HG03520 (cell line): ENCODE results near the gene BCO2.
A peak's percentile ranks its signal among the peaks of the same experiment; 100 is the strongest.
"Not testable (repeated sequence)": the region's sequence is repeated elsewhere in the genome, so short reads cannot be mapped to it uniquely, and the experiment has no call there.

Experiments used
- ATAC-seq: cut with Tn5 transposase; IDR thresholded peaks from one replicate; pipeline ENCODE4 v1.9.1; 2021; ENCODE audit warnings: mild to moderate bottlenecking, moderate library complexity; ENCODE audit not compliant: unreplicated experiment

The BCO2 gene

DNA sequence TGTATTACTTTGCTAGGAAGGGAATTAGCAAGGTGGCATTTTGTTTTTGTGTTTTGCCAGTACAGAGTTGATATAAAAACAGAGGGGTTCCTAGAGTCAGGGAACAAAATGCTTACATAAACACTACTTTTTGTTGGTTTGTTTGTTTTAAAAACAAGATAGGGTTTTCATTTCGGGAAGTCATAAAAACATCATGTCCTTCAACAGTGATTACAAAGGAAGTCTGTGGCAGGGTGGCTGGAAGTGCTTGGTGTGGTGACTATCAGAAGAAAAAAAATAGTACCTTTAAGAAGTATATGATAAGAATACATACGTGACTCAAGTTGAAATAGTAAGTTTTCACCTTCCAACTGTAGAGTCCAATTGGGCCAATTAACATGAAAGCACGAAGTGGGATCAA is 10.3 kb upstream of the BCO2 start:
- no peak for ATAC-seq

GRCh38 chr11:112166562-112166961 is 8.8 kb upstream of the BCO2 start:
- ATAC-seq = no peak

GRCh38 chr11:112167145-112167544 is 8.2 kb upstream of the BCO2 start, which contains the start of gene TEX12:
Gene TEX12 (plus strand): TSS chr11:112167372. CDS start chr11:112169269, 1,897 bp downstream.
- ATAC-seq = no peak

DNA sequence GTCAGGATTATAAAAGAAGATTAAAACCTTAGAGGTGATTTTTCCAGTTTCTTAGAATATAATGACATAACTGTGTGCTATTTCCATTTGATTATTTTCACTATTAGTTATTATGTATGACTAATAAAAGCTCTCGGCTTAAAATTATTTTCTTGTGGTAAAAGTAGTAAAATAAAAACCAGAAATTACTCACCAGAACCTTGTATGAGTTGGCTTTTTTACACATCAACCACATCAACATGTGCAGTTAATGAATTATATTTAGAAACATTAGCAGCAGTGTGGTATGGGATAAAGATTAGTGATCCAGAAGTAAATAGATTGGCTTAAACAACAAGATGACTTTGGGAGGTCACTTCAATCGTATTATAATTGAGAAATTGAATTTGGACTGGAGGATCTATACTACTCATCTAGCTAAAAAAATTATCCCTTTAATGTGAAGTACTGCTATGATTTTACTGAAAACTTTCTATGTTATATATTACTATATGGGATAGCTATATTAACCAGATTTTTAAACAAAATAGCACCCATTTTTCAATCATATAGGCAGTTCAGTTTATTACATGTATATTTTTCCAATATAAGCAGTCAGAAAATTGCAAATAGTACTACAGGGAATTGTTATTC is 2.8 kb upstream of the BCO2 start:
- peak; percentile 50 for ATAC-seq

DNA sequence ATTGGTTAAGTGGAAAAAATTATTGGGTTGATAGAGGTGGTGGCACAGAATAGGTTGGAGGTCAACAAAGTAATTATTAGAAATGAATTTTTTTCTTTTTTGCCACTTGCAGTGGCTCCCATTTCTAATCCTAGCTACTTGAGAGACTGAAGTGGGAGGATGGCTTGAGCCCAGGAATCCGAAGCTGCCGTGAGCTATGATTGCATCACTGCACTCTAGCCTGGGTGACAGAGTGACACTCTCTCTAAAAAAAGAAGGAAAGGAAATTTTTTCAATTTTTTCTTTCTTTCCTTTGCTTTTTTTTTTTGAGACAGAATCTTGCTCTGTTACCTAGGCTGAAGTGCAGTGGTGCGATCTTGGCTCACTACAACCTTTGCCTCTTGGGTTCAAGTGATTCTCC is 2.2 kb upstream of the BCO2 start:
- ATAC-seq = no peak

DNA sequence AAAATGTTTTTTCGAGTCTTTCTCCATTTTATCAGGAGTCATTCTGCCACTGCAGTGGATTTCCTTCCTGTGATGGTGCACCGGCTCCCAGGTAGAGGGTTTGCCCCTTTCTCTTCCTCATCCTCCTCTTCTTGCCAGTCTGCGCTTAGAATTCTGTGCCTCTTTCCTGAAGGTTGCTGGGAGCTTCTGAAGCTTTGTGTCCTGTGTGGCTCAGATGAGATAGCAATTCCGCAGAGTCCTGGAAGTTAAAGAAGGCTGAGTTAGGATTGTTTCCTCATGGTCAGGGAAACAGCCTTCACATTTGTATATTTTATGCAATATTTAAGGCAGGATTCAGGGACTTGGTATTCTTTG is 264 bp downstream of the BCO2 start:
- ATAC-seq = no peak

- ATAC-seq = no peak
These were observed 765 bp downstream of the BCO2 start for GRCh38 chr11:112176077-112176476.

DNA sequence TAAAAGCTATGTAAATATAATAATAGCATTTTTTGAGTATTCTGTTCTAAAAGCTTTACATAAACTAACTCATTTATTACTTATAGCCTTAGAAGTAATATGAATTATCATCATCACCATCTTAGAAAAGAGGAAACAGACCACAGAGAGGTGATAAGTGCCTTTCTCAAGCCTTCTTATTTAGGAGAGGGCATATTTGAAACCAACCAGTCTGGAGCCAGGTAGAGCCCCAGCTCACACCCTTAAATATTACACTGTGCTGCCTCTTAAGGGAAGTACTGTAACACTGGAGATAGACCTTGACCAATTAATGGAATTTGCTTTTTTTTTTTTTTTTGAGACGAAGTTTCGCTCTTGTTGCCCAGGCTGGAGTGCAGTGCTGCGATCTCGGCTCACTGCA is 2.3 kb downstream of the BCO2 start:
- no peak for ATAC-seq

DNA sequence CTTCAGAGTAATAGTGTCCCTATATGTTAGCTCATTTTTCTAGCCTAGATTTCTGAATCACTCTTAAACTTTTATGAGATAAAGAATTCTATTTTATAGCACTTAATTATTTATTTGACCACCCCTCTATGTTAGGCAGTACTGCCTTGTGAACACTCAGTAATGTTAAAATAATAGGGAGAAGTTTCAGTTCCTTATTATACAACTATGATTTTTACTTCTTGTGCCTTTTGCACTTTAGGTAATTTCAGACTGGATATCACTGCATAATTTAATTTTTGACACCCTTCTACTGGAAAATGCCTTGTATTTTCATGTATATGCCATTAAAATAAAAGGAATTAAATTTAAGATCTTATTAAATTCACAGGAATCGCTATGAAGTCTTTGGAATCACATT is 3.1 kb downstream of the BCO2 start:
- no peak for ATAC-seq

- ATAC-seq = no peak
These were observed 3.6 kb downstream of the BCO2 start for GRCh38 chr11:112178936-112179335.

GRCh38 chr11:112179601-112180000 is 4.3 kb downstream of the BCO2 start:
- ATAC-seq = no peak

- no peak for ATAC-seq
These were observed 7.6 kb downstream of the BCO2 start for GRCh38 chr11:112182867-112183266.

DNA sequence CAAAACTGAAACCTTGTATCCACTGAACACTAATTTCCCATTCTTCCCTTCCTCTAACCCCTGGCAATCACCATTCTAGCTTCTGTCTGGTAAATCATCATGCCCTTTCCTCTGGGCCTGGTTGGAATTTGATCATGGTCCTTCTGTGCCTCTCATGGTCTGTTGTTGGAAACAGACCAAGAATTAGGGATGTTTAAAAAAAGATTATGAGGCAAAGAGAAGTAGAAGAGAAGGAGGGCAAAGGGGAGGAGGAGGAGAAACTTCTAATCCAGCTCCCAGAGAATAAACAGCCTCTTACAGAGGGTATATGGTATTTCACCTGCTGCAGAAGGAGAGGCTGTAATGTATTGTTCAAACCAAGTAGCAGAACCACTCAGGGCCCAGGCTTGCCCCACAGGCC is 10.6 kb downstream of the BCO2 start:
- ATAC-seq = no peak

GRCh38 chr11:112186304-112186703 is 11.0 kb downstream of the BCO2 start:
- no peak for ATAC-seq

- not testable (repeated sequence) for ATAC-seq
These were observed 19.8 kb downstream of the BCO2 start for GRCh38 chr11:112195113-112195512.

DNA sequence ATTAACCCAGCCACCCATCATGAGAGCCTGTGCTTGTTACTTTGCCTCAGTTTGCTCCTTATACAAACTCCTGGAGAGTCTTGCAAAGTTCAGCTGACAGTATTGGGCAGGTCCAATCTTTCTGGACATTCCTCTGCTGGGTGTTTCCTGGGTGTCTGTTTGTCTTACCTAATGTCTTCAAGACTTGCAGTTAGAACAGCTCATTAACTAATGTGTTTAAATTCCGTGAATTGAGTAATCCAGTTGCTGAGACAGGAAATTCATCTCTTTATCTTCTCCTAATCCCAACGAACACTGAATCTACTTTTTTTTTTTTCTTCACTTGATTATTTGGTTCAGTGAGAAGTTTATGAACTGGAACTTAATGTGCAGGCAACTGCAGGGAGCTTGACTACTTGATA is 20.6 kb downstream of the BCO2 start:
- ATAC-seq = no peak

- no peak for ATAC-seq
These were observed 21.3 kb downstream of the BCO2 start for GRCh38 chr11:112196519-112197087.

DNA sequence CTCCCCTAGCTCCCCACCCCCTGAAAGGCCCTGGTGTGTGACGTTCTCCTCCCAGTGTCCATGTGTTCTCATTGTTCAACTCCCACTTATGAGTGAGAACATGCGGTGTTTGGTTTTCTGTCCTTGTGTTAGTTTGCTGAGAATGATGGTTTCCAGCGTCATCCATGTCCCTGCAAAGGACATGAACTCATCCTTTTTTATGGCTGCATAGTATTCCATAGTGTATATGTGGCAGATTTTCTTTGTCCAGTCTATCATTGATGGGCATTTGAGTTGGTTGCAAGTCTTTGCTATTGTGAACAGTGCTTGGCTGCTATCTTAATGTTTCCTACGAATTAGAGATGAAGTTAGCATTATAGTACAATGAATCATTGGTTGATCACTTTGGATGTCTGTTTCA is 23.8 kb downstream of the BCO2 start:
- not testable (repeated sequence) for ATAC-seq

- no peak for ATAC-seq
These were observed 24.9 kb downstream of the BCO2 start for GRCh38 chr11:112200252-112200651.

DNA sequence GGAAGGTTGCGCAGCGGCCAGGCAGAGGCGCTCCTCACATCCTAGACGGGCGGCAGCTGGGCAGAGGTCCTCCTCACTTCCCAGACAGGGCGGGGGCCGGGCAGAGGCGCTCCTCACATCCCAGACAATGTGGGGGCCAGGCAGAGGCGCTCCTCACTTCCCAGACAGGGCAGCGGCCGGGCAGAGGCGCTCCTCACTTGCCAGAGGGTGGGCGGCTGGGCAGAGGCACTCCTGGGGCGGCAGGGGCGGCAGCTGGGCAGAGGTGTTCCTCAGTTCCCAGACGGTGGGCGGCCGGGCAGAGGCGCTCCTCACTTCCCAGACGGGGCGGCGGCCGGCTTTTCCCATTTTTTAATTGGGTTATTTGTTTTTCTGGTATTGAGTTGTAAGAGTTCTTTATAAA is 30.8 kb downstream of the BCO2 start:
- ATAC-seq = no peak

DNA sequence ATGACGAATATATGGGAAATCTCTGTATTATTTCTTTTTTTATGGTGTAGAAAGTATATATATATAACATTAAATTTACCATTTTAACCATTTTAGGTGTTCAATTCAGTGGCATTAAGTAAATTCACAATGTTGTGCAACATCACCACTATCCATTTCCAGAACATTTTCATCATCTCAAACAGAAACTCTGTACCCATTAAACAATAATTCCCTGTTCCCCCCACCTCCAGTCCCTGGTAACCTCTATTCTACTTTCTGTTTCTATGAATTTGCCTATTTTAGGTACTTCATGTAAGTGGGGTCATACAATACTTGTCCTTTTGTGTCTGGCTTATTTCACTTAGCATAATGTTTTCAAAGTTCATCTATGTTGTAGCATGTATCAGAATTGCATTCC is 35.6 kb downstream of the BCO2 start:
- ATAC-seq = no peak

DNA sequence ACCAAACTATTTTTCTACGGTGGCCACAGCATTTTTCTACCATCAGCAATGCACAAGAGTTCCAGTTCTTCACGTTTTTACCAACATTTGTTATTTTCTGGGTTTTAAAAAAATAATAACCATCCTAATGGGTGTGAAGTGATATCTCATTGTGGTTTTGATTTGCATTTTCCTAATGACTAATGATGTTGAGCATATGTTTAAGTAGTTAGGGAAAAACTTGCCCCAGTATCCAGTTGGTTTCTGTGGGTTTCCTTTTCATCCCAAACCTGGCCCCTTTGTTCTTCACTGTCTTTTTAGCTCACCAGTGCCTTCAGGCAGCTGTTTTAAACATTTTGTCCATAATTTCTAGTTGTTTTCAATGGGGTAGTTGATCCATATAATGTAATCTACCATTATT is 36.2 kb downstream of the BCO2 start:
- no peak for ATAC-seq

GRCh38 chr11:112212290-112212689 is 37.0 kb downstream of the BCO2 start:
- no peak for ATAC-seq
